A549 (cell line): ENCODE data around the gene HEATR5B. TPM values are rescaled to one million over a fixed set of nuclear protein-coding genes. Genes with fewer than 3 reads are reported as not detected.

ENCODE experiments used
- ATAC-seq, 2 experiments: fragments of 200-7000 bp in 1 of 2; fragments of >200 bp in 1 of 2; cut with Nextera tagmentation in 1 of 2; cut with Tn5 transposase in 1 of 2; 3 replicates each; pipeline versions ENCODE4 v1.8.0 to v1.9.1; 2018 to 2020; ENCODE audit warnings: mild to moderate bottlenecking in 1 of 2, moderate library complexity in 1 of 2
- CTCF ChIA-PET: fragments of 300-600 bp; sonication (Branson Sonifier 250); formaldehyde crosslinking; extraction: SDS; loops from one replicate; lab custom pipeline; 2021; ENCODE audit warnings: antibody characterized with exemption, inconsistent platforms; lab: Yijun Ruan, JAX
- POLR2A ChIA-PET: fragments of 350-600 bp; formaldehyde crosslinking; extraction: SDS; loops from one replicate; lab custom pipeline; 2021; ENCODE audit warnings: antibody characterized with exemption, inconsistent platforms; lab: Yijun Ruan, JAX
- DNase-seq, 2 experiments: peaks; one replicate each; pipeline versions ENCODE4 v3.0.0 to v3.0.0-alpha.2; 2011 to 2016; ENCODE audit warnings: low read depth in 1 of 2, low spot score in 1 of 2
- FAIRE-seq: peaks from 2 replicates; lab custom pipeline; 2011; peaks lifted over from hg19 to GRCh38; lab: Jason Lieb, UNC
- H3K27ac ChIP-seq, 2 experiments: fragments of >200 bp; sonication (Bioruptor Twin); formaldehyde crosslinking; 3 replicates each; pipeline ENCODE4 v1.5.1; 2016 to 2017
- H3K4me1 ChIP-seq: fragments of >200 bp; sonication (Bioruptor Twin); formaldehyde crosslinking; 3 replicates; pipeline ENCODE4 v1.6.1; 2016
- H3K4me2 ChIP-seq: fragments of >200 bp; sonication (Bioruptor Twin); formaldehyde crosslinking; 3 replicates; pipeline ENCODE4 v1.6.1; 2016
- H3K4me3 ChIP-seq: fragments of >200 bp; sonication (Bioruptor Twin); formaldehyde crosslinking; 3 replicates; pipeline ENCODE4 v1.5.1; 2016
- H3K9me3 ChIP-seq: fragments of >200 bp; sonication (Bioruptor Twin); formaldehyde crosslinking; 3 replicates; pipeline ENCODE4 v1.6.1; 2016
- EHF ChIP-seq: fragments of 250-450 bp; sonication (Bioruptor Pico); IDR thresholded peaks from 2 replicates; pipeline ENCODE4 v1.5.0; 2020; ENCODE audit warnings: mild to moderate bottlenecking
- EHMT2 ChIP-seq: fragments of 200-600 bp; sonication (generic); IDR thresholded peaks from 2 replicates; pipeline ENCODE4 v1.6.1; 2016; ENCODE audit warnings: antibody characterized with exemption, low read depth, mild to moderate bottlenecking, moderate library complexity
- EP300 ChIP-seq, 2 experiments: fragments of >200 bp; sonication (Bioruptor Twin); formaldehyde crosslinking; IDR thresholded peaks; 2 replicates in 1 of 2; 3 replicates in 1 of 2; pipeline ENCODE4 v1.6.1; 2016 to 2017
- FOSB ChIP-seq: fragments of 250-450 bp; sonication (Bioruptor Pico); IDR thresholded peaks from 2 replicates; pipeline ENCODE4 v1.5.0; 2020; ENCODE audit warnings: mild to moderate bottlenecking, moderate library complexity
- HDAC2 ChIP-seq: fragments of 200-600 bp; sonication (generic); IDR thresholded peaks from 2 replicates; pipeline ENCODE4 v1.6.1; 2016
- HOXA7 ChIP-seq: fragments of 250-450 bp; sonication (Bioruptor Pico); IDR thresholded peaks from 2 replicates; pipeline ENCODE4 v1.5.0; 2020; ENCODE audit warnings: mild to moderate bottlenecking, moderate library complexity
- HOXB5 ChIP-seq: fragments of 250-450 bp; sonication (Bioruptor Pico); IDR thresholded peaks from 2 replicates; pipeline ENCODE4 v1.5.0; 2020; ENCODE audit warnings: mild to moderate bottlenecking, moderate library complexity
- MAFK ChIP-seq: fragments of 450-650 bp; IDR thresholded peaks from 2 replicates; pipeline ENCODE4 v1.6.1; 2014; ENCODE audit not compliant: partially characterized antibody
- MYC ChIP-seq: IDR thresholded peaks from 2 replicates; pipeline ENCODE4 v1.6.1; 2012; ENCODE audit warnings: mild to moderate bottlenecking, inconsistent platforms, low read length, improper control_type of control experiment, borderline replicate concordance
- NFE2L2 ChIP-seq: fragments of 150-350 bp; conservative IDR thresholded peaks from 2 replicates; pipeline ENCODE4 v1.6.1; 2014; ENCODE audit warnings: low read length
- NPAS2 ChIP-seq: fragments of 250-450 bp; sonication (Bioruptor Pico); IDR thresholded peaks from 2 replicates; pipeline ENCODE4 v1.8.0; 2022; ENCODE audit warnings: mild to moderate bottlenecking, moderate library complexity, borderline replicate concordance
- NR3C1 ChIP-seq: fragments of >200 bp; sonication (Bioruptor Twin); formaldehyde crosslinking; IDR thresholded peaks from 3 replicates; pipeline ENCODE4 v1.6.1; 2017
- POLR2AphosphoS2 ChIP-seq: conservative IDR thresholded peaks from 2 replicates; pipeline ENCODE4 v1.6.1; 2012; ENCODE audit warnings: low read length, improper control_type of control experiment, inconsistent platforms
- RARB ChIP-seq: fragments of 250-450 bp; sonication (Bioruptor Pico); IDR thresholded peaks from 2 replicates; pipeline ENCODE4 v1.8.0; 2021; ENCODE audit warnings: mild to moderate bottlenecking, moderate library complexity
- RCOR1 ChIP-seq: fragments of 150-350 bp; IDR thresholded peaks from 2 replicates; pipeline ENCODE4 v1.6.1; 2014; ENCODE audit warnings: antibody characterized with exemption, low read length, low read depth
- RFX5 ChIP-seq: fragments of 450-650 bp; IDR thresholded peaks from 2 replicates; pipeline ENCODE4 v1.7.1; 2014; ENCODE audit warnings: antibody characterized with exemption, mild to moderate bottlenecking, moderate library complexity
- SMC3 ChIP-seq: fragments of >200 bp; sonication (Bioruptor Twin); formaldehyde crosslinking; IDR thresholded peaks from 3 replicates; pipeline ENCODE4 v1.6.1; 2018; ENCODE audit warnings: inconsistent platforms
- TP53 ChIP-seq: fragments of 250-450 bp; sonication (Bioruptor Pico); IDR thresholded peaks from 2 replicates; pipeline ENCODE4 v1.5.0; 2021; ENCODE audit warnings: mild to moderate bottlenecking, moderate library complexity
- ZSCAN20 ChIP-seq: fragments of 250-450 bp; sonication (Bioruptor Pico); IDR thresholded peaks from 2 replicates; pipeline ENCODE4 v1.8.0; 2022; ENCODE audit warnings: mild to moderate bottlenecking, moderate library complexity
- WGBS: methylation state at CpG from one replicate; pipeline ENCODE4 v1.1.6; 2017; ENCODE audit errors: missing lambda C conversion rate; 5-methylcytosine and 5-hydroxymethylcytosine counted together
- polyA plus RNA-seq, 4 experiments: library from polyadenylated mRNA; depleted of rRNA in 3 of 4; stranded (reverse); fragments of >200 nt; fragmentation: RNase III in 1 of 4; extraction: RNeasy Plus Mini Kit Qiagen cat#74134 plus additional on column Dnase treatment in 1 of 4; gene quantifications; 2 replicates in 3 of 4; 3 replicates in 1 of 4; pipeline ENCODE4 v1.2.3, GENCODE V29; 2011 to 2017
- TF ChIP-seq, protein P1 (sequence below): fragments of 250-450 bp; sonication (Bioruptor Pico); IDR thresholded peaks from 2 replicates; pipeline ENCODE4 v1.5.0; 2020; ENCODE audit warnings: low read depth, mild to moderate bottlenecking, moderate library complexity
- TF ChIP-seq, protein P2 (sequence below): fragments of 450-650 bp; IDR thresholded peaks from 2 replicates; pipeline ENCODE4 v1.6.1; 2014; ENCODE audit warnings: antibody characterized with exemption
- TF ChIP-seq, protein P3 (sequence below): fragments of >200 bp; sonication (Bioruptor Twin); formaldehyde crosslinking; IDR thresholded peaks from 3 replicates; pipeline ENCODE4 v1.5.1; 2016
- TF ChIP-seq, protein P4 (sequence below): IDR thresholded peaks from 2 replicates; pipeline ENCODE4 v1.6.1; 2012

The HEATR5B gene
- polyA plus RNA-seq, 2 of the 4 experiments (the other 2 are of a cell fraction): 8.4 to 26.1 TPM

DNA sequence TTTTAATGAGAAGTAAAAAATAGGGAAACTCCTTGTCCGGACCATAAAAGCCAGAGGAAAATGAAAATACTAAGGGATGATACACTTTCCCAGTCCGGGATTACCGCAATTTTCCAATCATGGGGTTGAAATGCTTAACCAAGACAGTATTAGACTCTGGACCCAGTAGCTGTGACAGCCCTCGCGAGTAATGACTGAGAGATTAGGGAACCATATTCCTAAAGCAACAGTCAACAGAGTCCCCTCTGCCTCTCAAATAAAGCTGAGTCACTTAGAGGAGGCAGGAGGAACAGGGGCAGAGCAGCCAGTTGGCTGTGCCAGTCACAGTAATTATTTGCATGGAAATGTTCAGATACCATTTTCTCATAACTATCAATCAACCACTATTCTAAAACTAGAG lies 35.0 kb upstream of the HEATR5B start:
- H3K9me3 ChIP-seq: no peaks in the 10 kb centered on the region
- peak; percentile 54; the same call in 1 of the 2 replicates for TF ChIP-seq NFE2L2
- peak; percentile 35 for TF ChIP-seq MAFK
- no peak for TF ChIP-seq RARB (CRISPR knock-in tag)
- TF ChIP-seq NPAS2 (CRISPR knock-in tag): no peak
- TF ChIP-seq, protein P1, sequence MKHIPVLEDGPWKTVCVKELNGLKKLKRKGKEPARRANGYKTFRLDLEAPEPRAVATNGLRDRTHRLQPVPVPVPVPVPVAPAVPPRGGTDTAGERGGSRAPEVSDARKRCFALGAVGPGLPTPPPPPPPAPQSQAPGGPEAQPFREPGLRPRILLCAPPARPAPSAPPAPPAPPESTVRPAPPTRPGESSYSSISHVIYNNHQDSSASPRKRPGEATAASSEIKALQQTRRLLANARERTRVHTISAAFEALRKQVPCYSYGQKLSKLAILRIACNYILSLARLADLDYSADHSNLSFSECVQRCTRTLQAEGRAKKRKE (CRISPR knock-in tag): no peak
- DNase-seq (peak in 1 of 2 experiments; percentile 25), ATAC-seq (peak; percentile 39 to 50; a peak in 3 of 6 replicates), FAIRE-seq (no peak)
- CTCF ChIA-PET: interaction anchor here (0.9 kb wide), 1 partner anchor 13 kb away, joined by 3 read pairs; no protein-coding TSS in a partner anchor
- no peak overlapping the region for H3K4me3 ChIP-seq
- WGBS: 89% methylated on average over 5 of the region's 5 CpGs
- no peak overlapping the region for H3K4me2 ChIP-seq
- POLR2A ChIA-PET: no interaction called here
- peak overlapping the region in 1 of 2 experiments; percentile 48; a peak in 3 of 6 replicates for H3K27ac ChIP-seq
- H3K4me1 ChIP-seq: 0 out of 3 replicates have a peak, but pooled peaks cover 4% of the 10 kb centered on the region

DNA sequence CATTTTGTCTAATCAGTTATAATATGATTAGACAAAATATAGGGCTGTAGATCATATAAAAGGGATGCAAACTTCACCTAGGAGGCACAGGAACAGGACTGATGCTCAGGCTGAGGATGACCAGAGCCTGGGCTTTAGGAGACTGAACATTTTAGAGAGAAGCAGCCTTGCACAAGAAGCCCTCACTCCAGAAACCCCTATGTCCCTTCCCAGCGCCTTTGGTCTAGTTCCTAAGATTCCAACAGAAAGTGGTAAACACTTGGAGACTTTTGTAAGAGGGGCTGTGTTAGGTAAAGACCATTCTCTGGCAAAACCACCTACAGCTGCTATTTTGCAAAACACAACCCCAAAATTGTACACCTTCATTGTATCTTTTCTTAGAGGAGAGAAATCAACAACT lies 33.4 kb upstream of the HEATR5B start:
- Histone ChIP-seq H3K9me3 (no peaks in the 10 kb centered on the region), H3K4me1 (0 out of 3 replicates have a peak, but pooled peaks cover 4% of the 10 kb centered on the region), H3K27ac (no peak overlapping the region), H3K4me2 (no peak overlapping the region), H3K4me3 (no peak overlapping the region)
- TF ChIP-seq TP53 (CRISPR knock-in tag) (no peak), HDAC2 (no peak), ZSCAN20 (CRISPR knock-in tag) (no peak), MYC (no peak)
- TF ChIP-seq, protein P2, sequence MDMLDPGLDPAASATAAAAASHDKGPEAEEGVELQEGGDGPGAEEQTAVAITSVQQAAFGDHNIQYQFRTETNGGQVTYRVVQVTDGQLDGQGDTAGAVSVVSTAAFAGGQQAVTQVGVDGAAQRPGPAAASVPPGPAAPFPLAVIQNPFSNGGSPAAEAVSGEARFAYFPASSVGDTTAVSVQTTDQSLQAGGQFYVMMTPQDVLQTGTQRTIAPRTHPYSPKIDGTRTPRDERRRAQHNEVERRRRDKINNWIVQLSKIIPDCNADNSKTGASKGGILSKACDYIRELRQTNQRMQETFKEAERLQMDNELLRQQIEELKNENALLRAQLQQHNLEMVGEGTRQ: no peak
- 88% methylated on average over 1 of the region's 1 CpG for WGBS
- FAIRE-seq: no peak
- CTCF ChIA-PET: no interaction called here
- DNase-seq: no peak
- ATAC-seq: no peak
- POLR2A ChIA-PET: no interaction called here

DNA sequence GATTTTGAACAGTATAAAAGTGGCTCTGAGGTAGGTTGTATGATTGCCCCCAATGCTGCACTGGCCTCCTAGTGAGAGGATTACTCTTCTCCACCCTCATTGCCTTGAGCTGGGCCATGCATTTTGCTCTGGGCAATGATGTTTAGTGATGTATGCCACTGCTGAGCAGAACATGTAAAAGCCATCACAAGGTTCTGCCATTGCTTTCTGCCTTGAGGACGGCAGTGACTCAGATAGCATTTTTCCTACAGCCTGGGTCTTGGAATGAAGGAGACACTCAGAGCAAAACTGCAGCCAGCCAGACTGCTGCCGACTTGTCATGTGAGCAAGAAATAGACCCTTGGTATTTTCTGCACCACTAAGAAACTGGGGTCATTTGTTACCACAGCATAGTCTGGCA lies 27.8 kb upstream of the HEATR5B start:
- CTCF ChIA-PET: no interaction called here
- no peak for FAIRE-seq

DNA sequence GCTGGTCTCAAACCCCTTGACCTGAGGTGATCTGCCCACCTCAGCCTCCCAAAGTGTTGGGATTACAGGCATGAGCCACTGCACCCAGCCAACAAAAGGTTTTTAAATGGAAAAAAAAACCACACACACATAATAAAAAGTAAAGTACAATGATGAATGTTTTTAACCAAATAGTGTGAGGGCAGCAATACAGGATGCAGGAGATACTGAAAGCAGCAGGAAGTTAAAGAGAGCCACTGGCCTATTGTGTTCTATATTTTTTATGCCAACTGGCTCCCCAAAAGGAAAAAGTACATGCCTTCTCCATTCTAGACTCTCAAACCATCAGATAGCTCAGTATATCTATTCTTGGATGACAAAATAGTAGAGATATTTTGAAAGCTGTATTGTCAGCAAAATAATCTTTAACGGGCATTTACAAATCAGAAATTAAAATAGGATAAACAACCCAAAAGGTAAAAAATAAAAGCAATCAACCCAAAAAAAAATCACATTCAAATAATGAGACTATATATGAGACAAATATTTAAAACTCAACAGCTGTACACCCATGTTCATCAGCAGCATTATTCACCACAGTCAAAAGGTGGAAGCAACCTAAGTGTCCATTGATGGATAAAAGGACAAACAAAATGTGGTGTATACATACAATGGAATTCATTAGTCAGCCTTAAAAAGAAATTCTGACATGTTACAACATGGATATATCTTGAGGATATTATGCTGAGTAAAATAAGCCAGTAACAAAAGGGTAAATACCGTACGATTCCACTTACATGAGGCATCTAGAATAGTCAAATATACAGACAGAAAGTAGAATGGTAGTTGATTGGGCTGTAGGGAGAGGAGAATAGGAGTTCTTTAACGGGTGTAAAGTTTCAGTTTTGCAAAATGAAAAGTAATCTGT lies 26.4 kb upstream of the HEATR5B start:
- ATAC-seq: no peak
- CTCF ChIA-PET: no interaction called here
- Histone ChIP-seq H3K4me2 (no peak overlapping the region), H3K27ac (no peak overlapping the region), H3K9me3 (no peaks in the 10 kb centered on the region), H3K4me1 (no peaks in the 10 kb centered on the region), H3K4me3 (no peak overlapping the region)
- TF ChIP-seq EP300 (IDR thresholded peaks at IDR 0.05): no peak
- TF ChIP-seq, protein P3, sequence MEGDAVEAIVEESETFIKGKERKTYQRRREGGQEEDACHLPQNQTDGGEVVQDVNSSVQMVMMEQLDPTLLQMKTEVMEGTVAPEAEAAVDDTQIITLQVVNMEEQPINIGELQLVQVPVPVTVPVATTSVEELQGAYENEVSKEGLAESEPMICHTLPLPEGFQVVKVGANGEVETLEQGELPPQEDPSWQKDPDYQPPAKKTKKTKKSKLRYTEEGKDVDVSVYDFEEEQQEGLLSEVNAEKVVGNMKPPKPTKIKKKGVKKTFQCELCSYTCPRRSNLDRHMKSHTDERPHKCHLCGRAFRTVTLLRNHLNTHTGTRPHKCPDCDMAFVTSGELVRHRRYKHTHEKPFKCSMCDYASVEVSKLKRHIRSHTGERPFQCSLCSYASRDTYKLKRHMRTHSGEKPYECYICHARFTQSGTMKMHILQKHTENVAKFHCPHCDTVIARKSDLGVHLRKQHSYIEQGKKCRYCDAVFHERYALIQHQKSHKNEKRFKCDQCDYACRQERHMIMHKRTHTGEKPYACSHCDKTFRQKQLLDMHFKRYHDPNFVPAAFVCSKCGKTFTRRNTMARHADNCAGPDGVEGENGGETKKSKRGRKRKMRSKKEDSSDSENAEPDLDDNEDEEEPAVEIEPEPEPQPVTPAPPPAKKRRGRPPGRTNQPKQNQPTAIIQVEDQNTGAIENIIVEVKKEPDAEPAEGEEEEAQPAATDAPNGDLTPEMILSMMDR: no peak
- no peak for TF ChIP-seq SMC3
- TF ChIP-seq, protein P4, sequence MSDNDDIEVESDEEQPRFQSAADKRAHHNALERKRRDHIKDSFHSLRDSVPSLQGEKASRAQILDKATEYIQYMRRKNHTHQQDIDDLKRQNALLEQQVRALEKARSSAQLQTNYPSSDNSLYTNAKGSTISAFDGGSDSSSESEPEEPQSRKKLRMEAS: no peak
- no peak for TF ChIP-seq HOXA7 (CRISPR knock-in tag)
- TF ChIP-seq POLR2AphosphoS2: no peak
- no peak for TF ChIP-seq EHMT2
- peak; percentile 55 for TF ChIP-seq MAFK
- no peak for TF ChIP-seq FOSB (CRISPR knock-in tag)
- 87% methylated on average over 4 of the region's 4 CpGs for WGBS
- FAIRE-seq: no peak
- POLR2A ChIA-PET: no interaction called here
- DNase-seq: no peak

More for the DNA sequence above, 27.8 kb upstream of the HEATR5B start:
- no peaks in the 10 kb centered on the region for H3K9me3 ChIP-seq
- POLR2A ChIA-PET: no interaction called here
- no peak overlapping the region for H3K4me3 ChIP-seq
- H3K4me2 ChIP-seq: no peak overlapping the region
- TF ChIP-seq HOXB5: no peak
- TF ChIP-seq, protein P4: no peak
- no peak for TF ChIP-seq RFX5
- TF ChIP-seq RCOR1: no peak
- TF ChIP-seq RARB (CRISPR knock-in tag): no peak
- no peak for TF ChIP-seq EHF (CRISPR knock-in tag)
- TF ChIP-seq NR3C1: no peak
- TF ChIP-seq, all 56 proteins: peak for 0
- 72% methylated on average over 2 of the region's 2 CpGs for WGBS
- ATAC-seq (no peak), DNase-seq (no peak)
- H3K27ac ChIP-seq: no peak overlapping the region
- no peaks in the 10 kb centered on the region for H3K4me1 ChIP-seq
